GM21737 (cell line): ENCODE measurements around the gene DCLRE1B.

Experiments
- ATAC-seq: cut with Tn5 transposase; IDR thresholded peaks from one replicate; pipeline ENCODE4 v1.9.1; 2021; ENCODE audit warnings: mild to moderate bottlenecking, moderate library complexity; ENCODE audit not compliant: unreplicated experiment

DCLRE1B gene

DNA sequence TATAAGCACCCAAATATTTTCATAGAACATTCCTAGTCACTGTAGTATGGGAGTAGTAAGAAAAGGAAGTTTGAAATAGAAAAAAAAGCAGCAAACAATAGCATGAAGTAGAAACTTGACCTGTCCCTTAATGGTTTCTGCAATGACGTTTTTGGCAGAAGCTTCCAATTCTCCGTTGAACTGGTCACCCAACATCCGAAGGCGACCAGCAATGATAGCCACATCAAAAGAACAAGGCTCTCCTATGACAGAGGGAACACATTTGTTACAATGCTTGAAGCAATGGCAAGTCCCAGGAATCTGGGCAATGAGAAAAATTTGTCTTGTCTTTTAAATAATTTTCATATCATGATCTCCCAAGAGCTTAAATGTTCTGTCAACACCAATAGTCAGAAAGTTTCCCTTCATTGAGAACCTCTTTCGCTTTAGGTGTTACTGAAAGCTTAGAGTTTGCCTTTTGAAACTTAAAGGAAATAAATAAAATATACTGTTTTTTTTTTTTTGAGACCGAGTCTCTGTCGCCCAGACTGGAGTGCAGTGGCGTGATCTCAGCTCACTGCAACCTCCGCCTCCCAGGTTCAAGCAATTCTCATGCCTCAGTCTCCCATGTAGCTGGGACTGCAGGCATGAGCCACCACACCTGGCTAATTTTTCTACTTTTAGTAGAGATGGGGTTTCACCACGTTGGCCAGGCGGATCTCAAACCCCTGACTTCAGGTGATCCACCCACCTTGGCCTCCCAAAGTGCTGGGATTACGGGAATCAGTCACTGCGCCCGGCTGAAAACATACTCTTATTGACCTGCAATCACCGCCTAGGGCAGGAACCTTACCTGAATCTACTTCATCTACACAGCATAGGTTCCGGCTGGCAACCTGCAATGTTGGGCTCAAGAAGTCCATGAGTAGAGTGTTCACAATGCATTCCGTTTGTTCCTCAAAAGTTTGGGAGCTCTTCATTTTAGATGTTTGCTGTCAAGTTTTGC lies 18.4 kb upstream of the DCLRE1B start:
- ATAC-seq, result no peak

DNA sequence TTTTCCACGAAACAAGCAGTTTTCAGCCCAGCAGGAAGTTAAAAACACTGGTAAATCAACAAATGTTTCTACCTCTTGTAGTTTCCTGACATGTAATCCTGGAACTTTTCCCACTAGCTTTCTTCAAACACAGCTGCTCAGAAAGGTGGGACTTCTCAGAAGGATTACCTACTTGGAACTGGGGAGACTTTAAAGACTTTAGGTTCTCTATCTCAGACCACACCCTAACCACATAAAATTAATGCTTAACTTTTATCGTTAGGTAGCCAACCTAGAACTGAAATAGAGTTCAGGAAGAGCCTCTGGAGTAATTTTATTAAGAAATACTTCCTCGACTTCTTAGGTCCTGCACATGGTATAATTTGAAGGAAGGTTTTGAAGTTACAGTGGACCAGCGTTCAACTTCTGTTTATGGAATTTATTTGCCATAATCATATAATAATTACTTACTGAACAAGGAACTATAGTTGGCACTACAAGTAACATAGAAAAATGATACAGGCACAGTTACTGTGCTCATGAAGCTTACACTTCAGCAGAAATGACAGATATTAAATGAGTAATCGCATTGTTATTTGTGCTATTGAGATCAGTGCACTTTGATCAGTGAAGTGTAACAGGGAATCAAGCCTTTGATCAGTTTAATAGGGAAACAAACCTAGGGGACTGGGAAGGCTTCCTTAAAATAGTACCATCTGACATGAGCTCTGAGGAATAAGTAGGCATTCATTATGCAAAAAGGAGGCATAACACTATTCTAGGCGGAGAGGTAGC lies 17.5 kb upstream of the DCLRE1B start, which contains the start of gene BCL2L15:
BCL2L15 (minus strand) TSS at position 180 of the 774 bp plus-strand sequence. CDS start 206 bp downstream, outside the sequence.
- ATAC-seq, result no peak

DNA sequence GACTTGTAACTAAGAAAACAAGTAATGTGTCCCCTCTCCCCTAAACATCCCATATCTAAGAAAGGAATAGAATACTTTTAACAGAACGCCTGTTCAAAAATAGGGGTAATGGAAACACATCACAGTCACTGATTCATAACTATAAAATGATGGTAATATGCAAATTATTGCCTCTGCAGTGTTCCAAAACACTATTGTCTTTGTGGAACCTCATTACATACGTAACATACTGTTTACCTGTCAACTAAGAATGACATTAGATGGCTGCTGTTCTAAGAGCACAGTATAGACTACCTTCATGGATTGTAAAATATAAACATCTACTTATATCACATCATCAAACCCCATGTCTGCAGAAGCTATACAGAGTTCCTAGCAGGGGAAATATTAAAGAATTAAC lies 14.3 kb upstream of the DCLRE1B start:
- ATAC-seq, result no peak

DNA sequence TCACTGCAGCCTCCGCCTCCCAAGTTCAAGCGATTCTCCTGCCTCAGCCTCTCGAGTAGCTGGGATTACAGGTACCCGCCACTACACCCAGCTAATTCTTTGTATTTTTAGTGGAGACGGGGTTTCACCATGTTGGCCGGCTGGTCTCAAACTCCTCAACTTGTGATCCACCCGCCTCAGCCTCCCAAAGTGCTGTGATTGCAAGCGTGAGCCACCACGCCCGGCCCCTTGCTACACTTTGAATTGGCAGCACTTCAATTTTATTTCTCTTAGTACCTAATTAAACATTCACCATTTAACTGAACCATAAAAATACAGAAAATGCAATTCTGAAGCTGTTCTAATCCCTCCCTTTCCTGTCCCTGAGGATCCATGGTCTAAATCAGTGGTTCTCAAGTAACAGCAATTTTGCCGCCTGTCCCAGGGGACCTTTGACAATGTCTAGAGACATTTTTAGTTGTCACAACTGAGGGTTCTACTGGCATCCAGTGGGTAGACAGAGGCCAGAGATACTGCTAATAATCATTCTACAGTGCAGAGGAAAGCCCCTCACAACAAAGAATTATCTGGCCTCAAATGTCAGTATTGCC lies 13.4 kb upstream of the DCLRE1B start:
- ATAC-seq, result no peak

DNA sequence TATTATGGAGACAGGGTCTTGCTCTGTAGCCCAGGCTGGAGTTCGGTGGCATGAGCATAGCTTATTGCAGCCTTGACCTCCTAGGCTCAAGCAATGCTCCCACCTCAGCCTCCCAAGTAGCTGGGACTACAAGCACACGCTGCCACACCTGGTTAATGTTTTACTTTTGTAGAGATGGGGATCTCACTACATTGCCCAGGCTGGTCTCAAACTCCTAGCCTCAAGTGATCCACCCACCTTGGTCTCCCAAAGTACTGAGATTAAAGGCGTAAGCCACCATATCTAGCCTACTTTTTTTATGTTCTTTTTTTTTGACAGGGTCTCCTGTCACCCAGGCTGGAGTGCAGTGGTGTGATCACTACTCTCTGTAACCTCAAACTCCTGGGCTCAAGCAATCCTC lies 11.9 kb upstream of the DCLRE1B start:
- no peak for ATAC-seq

DNA sequence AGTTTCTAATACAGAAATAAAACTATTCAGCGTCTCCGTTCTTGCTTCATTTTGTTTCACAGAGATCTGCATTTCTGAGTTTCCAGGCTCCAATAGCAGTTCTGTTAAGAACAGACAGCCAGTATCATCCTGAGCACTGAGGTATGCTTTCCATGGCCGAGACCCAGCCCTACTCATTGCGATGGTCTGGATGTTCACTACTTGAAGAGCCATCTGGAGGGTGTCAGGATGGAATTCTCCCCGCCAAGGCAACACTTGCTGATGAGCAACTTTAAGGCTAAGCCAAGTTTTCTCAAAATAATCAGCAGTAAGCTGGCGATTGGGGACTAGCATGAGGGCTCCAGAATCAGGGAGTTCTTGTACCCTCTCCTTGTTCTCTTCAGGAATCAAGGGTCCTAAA lies 10.0 kb upstream of the DCLRE1B start:
- ATAC-seq, result no peak

DNA sequence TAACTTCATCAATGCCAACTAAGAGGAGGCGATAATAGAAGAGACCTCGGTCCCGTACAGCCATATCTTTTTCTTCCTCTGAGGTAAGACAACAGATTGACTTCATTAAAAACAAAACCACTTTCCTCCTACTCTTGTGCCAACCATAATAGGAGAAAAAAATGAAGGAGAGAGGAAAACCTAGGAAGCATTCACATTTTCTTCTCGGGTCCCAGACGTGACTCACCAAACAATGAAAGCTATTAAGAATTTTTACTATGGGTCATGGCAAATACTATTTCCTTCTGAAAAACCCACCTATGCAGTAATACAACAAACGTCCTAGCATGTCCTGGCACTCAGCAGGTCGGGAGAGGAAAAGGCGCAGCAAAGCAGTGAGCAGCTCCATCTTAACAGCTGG lies 9.2 kb upstream of the DCLRE1B start:
- no peak for ATAC-seq

DNA sequence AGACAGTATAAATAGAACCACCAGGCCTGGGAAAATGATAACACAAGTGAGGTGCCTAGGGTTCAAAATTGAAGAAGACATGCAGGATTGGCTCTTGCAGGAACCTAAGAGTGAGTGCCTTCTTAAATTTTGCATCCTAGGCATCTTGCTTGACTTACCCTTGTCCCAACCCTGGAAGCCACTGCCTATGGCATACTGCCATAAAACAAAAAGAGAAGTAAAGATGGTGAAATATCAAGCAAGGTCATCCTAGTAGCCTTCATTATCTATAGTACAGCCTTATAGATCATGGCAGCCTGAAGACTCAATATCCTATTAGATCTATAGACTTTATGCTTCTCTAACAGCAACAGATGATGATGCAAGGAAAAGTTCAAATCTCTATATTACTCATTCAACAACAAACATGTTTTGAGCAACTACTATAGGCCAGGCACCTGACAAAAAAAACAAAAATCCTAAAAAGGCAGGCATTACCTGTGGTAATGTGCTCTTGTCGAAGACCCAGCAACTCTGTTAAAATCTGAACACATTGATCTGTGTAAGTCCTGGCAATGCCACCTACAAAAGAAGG lies 6.8 kb upstream of the DCLRE1B start:
- ATAC-seq, result no peak

DNA sequence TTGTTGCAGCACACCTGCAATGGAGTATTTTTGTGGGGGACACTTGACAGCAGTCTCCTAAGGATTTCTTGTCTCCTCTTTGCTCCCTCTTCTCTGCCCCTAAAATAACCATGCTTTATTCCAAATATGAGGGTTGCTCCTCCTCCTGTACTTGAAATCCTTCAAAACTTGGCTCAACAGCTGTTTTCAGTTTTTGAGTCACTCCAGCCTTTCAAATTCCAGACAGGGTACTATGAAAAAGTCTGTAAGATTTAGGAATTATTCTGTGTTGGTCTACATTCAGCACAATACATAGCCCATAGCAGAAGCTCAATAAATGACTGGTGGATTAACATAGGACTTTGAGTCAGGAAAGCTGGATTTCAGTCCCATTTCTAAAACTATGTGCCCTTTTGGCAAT lies 6.0 kb upstream of the DCLRE1B start:
- no peak for ATAC-seq

DNA sequence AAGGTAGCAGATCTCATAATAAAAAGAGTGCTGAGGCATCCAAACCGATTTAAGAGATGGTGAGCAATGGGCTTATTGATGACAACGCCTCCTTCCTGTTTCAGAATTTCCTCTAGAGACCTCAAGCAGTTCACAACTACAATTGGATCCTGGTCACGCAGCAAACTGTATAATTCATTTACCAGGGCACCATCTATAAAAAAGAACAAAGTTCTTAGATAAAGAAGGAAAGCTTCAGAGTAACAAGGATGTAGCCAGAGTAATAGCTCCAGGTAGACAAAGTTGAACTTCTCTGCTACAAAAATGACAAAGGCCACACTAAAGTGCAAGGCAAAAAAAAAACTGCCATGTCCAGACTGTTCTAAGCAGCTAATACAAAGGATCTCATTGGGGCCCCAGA lies 3.9 kb upstream of the DCLRE1B start:
- ATAC-seq, result no peak

DNA sequence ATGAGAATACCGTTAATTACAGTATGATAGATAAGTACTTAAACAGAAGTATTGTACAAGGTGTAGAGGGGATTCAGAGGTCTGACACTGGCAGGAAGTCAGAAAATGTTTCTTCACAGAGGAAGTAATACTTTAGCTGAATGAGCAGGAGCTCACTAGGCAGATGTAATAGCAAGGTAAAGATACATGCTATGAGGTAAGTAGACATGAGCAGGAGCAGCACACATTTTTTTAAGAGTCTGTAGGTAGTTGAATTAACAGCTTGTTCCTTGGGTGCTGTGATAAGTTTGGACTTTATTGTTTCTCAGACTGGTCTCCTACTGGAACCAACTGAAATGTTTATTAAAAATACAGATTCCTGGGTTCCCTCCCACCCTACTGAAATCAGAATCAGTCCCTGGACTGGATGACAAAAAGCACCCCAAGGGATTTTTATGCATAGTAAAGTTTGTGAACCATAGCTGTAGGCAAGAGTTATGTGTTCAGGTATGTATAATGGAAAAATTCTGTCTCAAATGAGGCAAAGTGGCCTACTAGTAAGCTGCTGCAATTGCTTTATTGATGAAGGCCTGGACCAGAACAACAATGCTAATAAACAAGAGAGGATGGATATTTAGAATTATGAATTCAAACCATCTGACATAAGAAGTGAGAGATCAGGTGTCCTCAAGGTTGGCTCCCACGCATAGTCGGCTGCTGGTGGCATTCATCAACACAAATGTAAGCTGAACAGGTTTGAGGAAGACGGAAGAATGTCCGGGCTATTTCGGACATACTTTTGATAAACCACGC lies 1.4 kb upstream of the DCLRE1B start:
- no peak for ATAC-seq

DNA sequence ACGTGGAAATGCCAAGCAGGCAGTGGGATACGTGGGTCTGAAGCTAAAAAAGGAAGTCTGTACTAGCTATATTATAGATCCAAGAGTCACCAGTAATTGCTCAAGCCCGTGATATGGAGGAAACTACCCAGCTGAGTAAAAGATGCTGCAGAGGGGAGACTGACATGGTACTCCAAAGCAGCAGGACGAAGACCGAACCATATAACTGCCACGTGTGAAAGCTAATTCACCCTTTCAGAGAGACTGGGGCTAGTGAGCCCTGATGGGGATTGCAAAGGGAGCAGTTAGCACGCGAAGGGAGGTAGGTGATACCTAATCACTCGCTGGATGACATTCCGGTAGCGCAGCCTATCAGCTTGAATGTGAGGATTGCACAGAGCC lies 843 bp upstream of the DCLRE1B start:
- peak; percentile 22 for ATAC-seq

DNA sequence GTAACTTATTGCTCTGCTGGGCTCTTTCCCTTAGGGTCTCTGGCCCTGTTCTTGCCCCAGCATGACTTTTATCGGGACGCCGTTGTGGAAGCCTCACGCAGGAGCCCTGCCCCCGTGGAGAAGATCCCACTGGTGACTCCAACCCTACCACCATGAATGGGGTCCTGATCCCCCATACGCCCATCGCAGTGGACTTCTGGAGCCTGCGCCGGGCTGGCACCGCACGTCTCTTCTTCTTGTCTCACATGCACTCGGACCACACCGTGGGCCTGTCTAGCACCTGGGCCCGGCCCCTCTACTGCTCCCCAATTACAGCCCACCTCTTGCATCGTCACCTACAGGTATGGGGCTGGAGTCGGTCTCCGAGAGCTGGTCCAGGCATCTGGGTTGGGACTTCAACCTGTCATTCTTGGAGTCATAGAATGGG lies 322 bp downstream of the DCLRE1B start:
- peak; percentile 2 for ATAC-seq

DNA sequence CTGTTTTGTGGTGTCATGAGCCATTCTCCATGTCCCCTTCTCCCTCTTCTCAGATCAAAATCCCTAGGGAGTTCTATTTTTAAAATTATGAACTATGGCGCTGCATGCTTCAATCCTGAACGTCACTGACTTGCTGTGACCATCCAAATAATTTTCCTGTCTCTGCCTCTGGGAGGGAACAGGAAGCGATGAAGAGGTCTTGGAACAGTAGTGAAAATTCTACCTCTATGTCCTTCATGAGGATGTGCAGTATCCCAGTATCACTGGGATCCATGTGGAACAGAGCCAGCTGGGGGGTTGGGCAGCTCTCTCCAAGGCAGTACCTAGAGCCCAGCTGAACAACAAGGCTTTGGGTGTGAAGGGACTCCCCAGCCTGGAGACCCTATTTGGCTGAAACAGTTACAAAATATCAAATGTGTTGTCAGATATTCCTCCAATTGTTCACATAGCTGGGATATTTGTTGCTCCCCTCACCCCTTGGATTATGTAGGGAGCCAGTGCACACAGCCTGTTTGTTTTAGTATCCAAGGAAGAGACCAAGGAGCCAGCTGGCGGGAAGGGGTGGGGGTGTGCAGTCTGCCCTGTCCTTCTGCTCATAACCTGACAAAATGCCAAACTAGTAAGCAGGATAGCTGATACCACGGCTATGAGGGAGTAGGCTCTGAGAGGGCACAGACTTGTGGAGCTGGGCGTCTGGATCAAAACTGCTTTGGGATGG lies 7.6 kb downstream of the DCLRE1B start:
- ATAC-seq, result no peak

DNA sequence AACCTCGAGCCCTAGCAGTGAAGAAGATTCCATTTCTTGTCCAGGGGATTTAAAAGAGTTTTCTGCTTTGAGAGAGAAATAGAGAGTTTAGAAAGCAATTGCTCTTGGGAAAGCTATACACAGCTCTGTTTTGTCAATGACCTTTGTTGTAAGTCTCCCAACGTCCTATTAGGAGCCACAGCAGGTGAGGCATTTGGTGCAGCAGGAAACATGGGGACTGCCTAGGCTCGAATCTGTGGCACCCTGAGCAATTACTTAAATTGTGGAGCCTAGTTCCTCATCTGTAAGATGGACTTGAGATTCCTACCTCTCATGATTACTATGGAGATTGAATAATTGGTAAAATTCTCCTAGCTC lies 8.2 kb downstream of the DCLRE1B start:
- no peak for ATAC-seq

DNA sequence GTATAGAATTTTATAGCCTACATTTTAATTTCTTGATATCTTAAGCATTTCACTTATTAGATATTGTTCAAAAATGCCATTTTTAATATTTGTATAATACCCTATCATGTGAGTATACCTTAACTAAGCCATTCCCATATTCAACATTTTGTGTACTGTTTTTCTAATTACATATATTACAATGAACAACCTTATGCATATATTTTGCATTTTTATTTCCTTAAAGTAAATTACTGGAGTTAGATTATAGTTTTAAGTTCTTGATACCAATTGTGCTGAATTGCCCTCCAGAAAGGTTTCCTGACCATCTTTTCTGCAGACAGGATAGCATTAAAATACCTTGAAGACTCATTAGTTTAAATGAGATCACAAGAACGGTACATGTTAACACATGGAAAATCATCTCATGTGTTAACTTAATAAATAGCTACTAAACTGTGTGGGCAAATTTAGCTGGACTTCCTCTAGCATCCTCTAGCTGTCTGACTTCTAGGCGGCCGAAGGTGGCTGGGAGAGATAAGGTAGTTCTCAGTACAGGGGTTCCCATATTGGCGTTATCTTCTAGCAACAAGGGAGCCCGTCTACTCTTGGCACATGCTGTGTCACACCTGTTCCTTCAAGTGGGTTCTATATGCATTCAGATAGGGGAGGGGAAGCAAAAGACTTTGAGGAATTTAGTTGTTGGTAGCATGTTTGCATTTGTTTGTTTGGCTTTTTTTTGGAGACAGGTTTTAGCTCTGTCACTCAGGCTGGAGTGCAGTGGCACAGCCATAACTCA lies 8.9 kb downstream of the DCLRE1B start:
- no peak for ATAC-seq

DNA sequence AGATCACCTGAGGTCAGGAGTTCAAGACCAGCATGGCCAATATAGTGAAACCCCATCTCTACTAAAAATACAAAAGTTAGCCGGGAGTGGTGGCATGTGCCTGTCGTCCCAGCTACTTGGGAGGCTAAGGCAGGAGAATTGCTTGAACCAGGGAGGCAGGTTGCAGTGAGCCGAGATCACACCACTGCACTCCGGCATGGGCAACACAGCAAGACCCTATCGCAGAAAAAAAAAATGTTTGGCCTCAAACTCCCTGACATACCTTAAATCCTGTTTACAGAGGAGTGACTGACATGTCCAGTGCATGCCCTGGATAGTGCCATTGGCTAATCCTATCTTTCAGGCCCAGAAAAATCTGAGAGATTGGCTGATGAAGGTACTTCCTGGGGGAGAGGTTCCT lies 11.8 kb downstream of the DCLRE1B start:
- ATAC-seq, result no peak

DNA sequence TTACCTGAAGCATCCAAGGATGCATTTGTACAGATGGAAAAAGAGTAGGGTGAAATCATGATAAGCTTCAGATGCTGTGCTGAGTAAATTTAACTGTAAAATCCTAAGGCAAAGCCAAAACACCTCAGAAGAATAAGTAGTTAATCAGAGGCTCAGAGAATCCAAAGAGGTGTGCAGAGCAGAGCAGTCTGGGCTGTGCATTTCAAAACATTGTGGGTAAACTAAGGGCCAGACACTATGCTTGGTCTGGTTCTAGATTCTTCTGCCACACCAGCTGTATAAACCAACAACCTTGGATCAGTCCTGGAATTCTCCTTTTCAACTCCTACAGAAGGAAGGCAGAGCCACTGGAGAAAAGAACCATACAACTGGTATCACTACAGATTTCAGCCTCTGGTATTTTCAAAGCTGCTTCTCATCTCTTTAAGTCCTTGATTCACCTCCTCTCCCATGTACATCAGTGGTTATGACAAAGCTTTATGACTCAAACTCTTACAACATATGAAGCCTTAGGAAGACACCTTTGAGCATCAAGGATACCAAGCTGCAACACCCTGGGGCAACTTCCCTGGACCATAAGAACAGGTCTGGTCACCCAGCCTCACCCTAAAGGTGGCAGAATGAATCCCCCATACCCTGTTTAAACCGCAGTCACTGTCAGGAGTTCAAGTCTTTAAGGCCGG lies 12.4 kb downstream of the DCLRE1B start:
- no peak for ATAC-seq
